ENCODE data around the gene LRRTM4. TPM values are rescaled to one million over a fixed set of nuclear protein-coding genes. Genes with fewer than 3 reads are reported as not detected.

Gene LRRTM4
- total RNA-seq, 1 experiment from 2014 or later, result 12.0 TPM

DNA sequence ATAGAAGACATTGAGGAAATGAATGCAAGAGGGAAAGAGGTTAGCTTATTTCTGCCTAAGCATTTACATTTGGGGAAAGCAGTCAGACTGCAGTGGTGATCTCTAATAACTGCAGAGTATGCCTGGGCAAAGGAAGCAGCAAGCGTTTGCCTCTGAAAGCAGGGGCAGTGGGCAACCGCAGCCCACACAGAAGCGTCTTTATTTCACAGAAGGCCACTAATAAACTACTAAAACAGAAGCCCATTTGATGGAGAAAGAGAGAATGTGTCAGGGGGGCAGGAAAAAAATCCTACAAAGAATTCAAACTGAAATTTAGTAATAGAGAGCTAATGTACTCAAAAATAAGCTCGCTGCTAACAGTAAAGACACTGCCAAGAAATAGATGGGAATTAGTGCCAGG is 53.1 kb downstream of the LRRTM4 start:
- Histone ChIP-seq H2BK20ac (ENCODE audit: low read depth, low read length, poor library complexity, severe bottlenecking) (no peak overlapping the region), H3K79me2 (ENCODE audit: insufficient read depth, low read length) (no peaks in the 10 kb centered on the region), H3K56ac (ENCODE audit: insufficient read length, low read depth, low read length) (no peak overlapping the region), H3K18ac (ENCODE audit: insufficient read length, low read depth, low read length) (no peak overlapping the region), H3T11ph (ENCODE audit: low read length) (no peak overlapping the region), H2AFZ (ENCODE audit: low read length) (no peak overlapping the region), H3K23me2 (ENCODE audit: insufficient read length, low read depth, low read length, poor library complexity, severe bottlenecking) (no peaks in the 10 kb centered on the region), H3K9me3 (ENCODE audit: control insufficient read depth, low read depth, low read length) (no peaks in the 10 kb centered on the region), H3K27me3 (ENCODE audit: insufficient read depth, low read length) (no peaks in the 10 kb centered on the region), H3K23ac (ENCODE audit: insufficient read length, low read depth, low read length) (no peak overlapping the region), H3K9ac (ENCODE audit: extremely low read depth, insufficient read length, low read length) (no peak overlapping the region), H2BK120ac (ENCODE audit: low read depth, low read length, poor library complexity, severe bottlenecking) (no peak overlapping the region), H2BK15ac (ENCODE audit: low read depth, low read length) (no peak overlapping the region), H3K4ac (ENCODE audit: low read depth, low read length) (no peak overlapping the region), H3K14ac (ENCODE audit: insufficient read depth, low read length) (no peak overlapping the region), H3K4me1 (ENCODE audit: insufficient read depth, low read length) (no peaks in the 10 kb centered on the region), H4K5ac (ENCODE audit: insufficient read length, low read depth, low read length) (no peak overlapping the region), H4K91ac (ENCODE audit: insufficient read length, low read depth, low read length) (no peak overlapping the region), H3K4me2 (ENCODE audit: insufficient read depth, insufficient read length, low read length) (no peak overlapping the region), H3K79me1 (ENCODE audit: insufficient read depth, low read depth, low read length, poor library complexity, severe bottlenecking) (no peaks in the 10 kb centered on the region), H2BK5ac (ENCODE audit: insufficient read length, low read length) (no peak overlapping the region), H4K20me1 (ENCODE audit: control insufficient read depth, insufficient read depth, insufficient read length) (no peaks in the 10 kb centered on the region), H2BK12ac (ENCODE audit: insufficient read length, low read depth, low read length) (no peak overlapping the region), H3K27ac (ENCODE audit: insufficient read length, low read depth, low read length) (no peak overlapping the region), H4K8ac (replicated peaks; ENCODE audit: insufficient read length, low read depth, low read length) (no peak overlapping the region), H2AK5ac (ENCODE audit: insufficient read length, low read length) (no peak overlapping the region)
- 0 out of 4 replicates have a peak, but pooled peaks cover 0 to 3% of the 10 kb centered on the region in 2 experiments for H3K4me1 Mint-ChIP-seq
- H3K9me3 Mint-ChIP-seq, result no peaks in the 10 kb centered on the region
- TF ChIP-seq, protein P1, sequence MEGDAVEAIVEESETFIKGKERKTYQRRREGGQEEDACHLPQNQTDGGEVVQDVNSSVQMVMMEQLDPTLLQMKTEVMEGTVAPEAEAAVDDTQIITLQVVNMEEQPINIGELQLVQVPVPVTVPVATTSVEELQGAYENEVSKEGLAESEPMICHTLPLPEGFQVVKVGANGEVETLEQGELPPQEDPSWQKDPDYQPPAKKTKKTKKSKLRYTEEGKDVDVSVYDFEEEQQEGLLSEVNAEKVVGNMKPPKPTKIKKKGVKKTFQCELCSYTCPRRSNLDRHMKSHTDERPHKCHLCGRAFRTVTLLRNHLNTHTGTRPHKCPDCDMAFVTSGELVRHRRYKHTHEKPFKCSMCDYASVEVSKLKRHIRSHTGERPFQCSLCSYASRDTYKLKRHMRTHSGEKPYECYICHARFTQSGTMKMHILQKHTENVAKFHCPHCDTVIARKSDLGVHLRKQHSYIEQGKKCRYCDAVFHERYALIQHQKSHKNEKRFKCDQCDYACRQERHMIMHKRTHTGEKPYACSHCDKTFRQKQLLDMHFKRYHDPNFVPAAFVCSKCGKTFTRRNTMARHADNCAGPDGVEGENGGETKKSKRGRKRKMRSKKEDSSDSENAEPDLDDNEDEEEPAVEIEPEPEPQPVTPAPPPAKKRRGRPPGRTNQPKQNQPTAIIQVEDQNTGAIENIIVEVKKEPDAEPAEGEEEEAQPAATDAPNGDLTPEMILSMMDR (conservative IDR thresholded peaks at IDR 0.05), result no peak
- no peaks in the 10 kb centered on the region for H3K27me3 Mint-ChIP-seq (ENCODE audit: low read depth)
- no peak for DNase-seq
- H3K36me3 Mint-ChIP-seq (ENCODE audit: insufficient read depth in 1 of 3, low read depth in 3 of 3), result no peaks in the 10 kb centered on the region; a peak in 1 of 7 replicates
- no CpG with 5 or more reads among the region's 4 CpGs for WGBS (ENCODE audit: extremely low coverage, insufficient read length, low lambda C conversion rate)
- no peak overlapping the region for H3K4me3 Mint-ChIP-seq
- peak overlapping the region in 1 of 3 experiments; percentile 49; a peak in 3 of 7 replicates for H3K27ac Mint-ChIP-seq
